ENCODE results near the gene MAP3K15. TPM values are rescaled to one million over a fixed set of nuclear protein-coding genes. Genes with fewer than 3 reads are reported as not detected.

Gene MAP3K15
- total RNA-seq, 2 experiments from 2014 or later = 1.8 to 2.2 TPM

DNA sequence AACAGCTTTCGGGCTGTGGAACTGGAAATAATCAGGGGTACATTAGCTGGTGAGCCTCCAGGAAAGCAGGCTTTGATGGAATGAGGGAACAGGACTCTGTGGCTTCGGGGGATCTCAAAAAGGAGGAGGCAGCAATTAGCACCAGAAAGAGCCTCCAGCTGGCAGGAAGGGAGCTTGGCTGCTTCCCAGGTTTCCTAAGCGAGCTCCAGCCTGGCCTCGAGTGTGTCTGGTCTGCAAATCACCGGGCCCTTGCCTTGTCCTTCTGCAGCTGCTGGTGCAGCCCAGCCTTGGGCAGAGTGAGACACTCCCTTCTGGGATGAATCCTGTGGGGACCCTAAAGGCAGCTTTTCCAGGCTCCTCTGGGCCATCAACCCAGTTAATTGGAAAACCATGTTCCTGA lies 182.3 kb downstream of the MAP3K15 start:
- Mint-ChIP-seq H3K27me3 (no peaks in the 10 kb centered on the region), H3K4me3 (no peak overlapping the region), H3K36me3 (ENCODE audit: low read depth) (no peaks in the 10 kb centered on the region), H3K27ac (no peak overlapping the region), H3K9me3 (no peaks in the 10 kb centered on the region), H3K4me1 (ENCODE audit: low read depth) (no peaks in the 10 kb centered on the region)
- no peak for ATAC-seq
- TF ChIP-seq, protein P1, sequence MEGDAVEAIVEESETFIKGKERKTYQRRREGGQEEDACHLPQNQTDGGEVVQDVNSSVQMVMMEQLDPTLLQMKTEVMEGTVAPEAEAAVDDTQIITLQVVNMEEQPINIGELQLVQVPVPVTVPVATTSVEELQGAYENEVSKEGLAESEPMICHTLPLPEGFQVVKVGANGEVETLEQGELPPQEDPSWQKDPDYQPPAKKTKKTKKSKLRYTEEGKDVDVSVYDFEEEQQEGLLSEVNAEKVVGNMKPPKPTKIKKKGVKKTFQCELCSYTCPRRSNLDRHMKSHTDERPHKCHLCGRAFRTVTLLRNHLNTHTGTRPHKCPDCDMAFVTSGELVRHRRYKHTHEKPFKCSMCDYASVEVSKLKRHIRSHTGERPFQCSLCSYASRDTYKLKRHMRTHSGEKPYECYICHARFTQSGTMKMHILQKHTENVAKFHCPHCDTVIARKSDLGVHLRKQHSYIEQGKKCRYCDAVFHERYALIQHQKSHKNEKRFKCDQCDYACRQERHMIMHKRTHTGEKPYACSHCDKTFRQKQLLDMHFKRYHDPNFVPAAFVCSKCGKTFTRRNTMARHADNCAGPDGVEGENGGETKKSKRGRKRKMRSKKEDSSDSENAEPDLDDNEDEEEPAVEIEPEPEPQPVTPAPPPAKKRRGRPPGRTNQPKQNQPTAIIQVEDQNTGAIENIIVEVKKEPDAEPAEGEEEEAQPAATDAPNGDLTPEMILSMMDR (IDR thresholded peaks at IDR 0.05) = no peak
- DNase-seq = no peak
- intact Hi-C loops (cut with micrococcal nuclease) = loop anchor here (5.0 kb wide), 1 partner anchor 401 kb away; no protein-coding TSS in a partner anchor
- CTCF ChIA-PET = interaction anchor here (1.1 to 2.7 kb wide), 7 partner anchors 11 to 943 kb away, joined by 3 to 20 read pairs (median 5); no protein-coding TSS in a partner anchor
- POLR2A ChIA-PET = no interaction called here

DNA sequence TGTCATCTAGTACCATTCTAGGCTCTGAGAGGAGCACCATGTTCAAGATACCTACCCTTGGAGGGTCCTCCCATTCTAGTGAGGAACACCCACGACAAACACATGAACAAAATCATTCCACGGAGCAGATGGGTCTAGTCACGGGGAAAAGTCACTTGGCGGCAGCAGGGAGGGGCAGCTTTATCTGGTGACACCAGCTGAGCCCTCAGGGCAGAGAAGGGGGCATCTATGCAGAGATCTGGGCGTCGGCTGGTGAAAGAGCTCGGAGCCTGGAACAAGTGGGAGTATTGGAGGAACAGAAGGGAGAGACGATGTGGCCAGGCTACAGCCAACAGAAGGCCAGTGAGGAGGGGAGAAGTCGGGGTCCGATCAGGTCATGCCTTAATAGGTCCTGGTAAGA lies 183.5 kb downstream of the MAP3K15 start:
- Mint-ChIP-seq H3K27ac (no peak overlapping the region), H3K4me1 (ENCODE audit: low read depth) (no peaks in the 10 kb centered on the region), H3K27me3 (peaks cover 2% of the 10 kb centered on the region), H3K9me3 (no peaks in the 10 kb centered on the region), H3K4me3 (no peak overlapping the region), H3K36me3 (ENCODE audit: low read depth) (no peaks in the 10 kb centered on the region)
- intact Hi-C loops (cut with micrococcal nuclease) = loop anchor here (5.0 kb wide), 1 partner anchor 400 kb away; no protein-coding TSS in a partner anchor
- CTCF ChIA-PET = no interaction called here
- DNase-seq (no peak), ATAC-seq (no peak)
- POLR2A ChIA-PET = no interaction called here
- TF ChIP-seq, protein P1 (IDR thresholded peaks at IDR 0.05) = no peak

DNA sequence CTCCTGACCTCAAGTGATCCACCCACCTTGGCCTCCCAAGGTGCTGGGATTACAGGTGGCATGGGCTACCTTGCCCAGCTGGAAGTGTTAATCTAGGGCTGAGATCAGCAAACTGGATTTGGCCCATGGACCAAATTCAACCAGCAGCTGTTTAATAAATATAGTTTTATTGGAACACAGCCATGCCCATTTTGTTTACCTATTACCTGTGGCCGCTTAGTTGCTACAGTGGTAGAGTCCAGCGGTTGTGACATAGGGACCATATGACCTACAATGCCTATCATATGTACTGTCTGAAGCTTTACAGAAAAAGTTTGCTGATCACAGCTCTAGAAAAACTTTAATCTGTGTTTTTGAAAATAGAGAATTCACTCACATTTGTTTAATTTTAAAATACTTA lies 188.7 kb downstream of the MAP3K15 start:
- H3K27ac Mint-ChIP-seq = no peak overlapping the region
- ChIA-PET CTCF (no interaction called here), POLR2A (interaction anchor here (0.5 kb wide), 1 partner anchor 413 kb away, joined by 3 read pairs; no protein-coding TSS in a partner anchor)
- no peaks in the 10 kb centered on the region for H3K36me3 Mint-ChIP-seq (ENCODE audit: low read depth)
- H3K4me1 Mint-ChIP-seq (ENCODE audit: low read depth) = no peaks in the 10 kb centered on the region
- ATAC-seq (no peak), DNase-seq (no peak)
- H3K27me3 Mint-ChIP-seq = peaks cover 2% of the 10 kb centered on the region
- H3K9me3 Mint-ChIP-seq = no peaks in the 10 kb centered on the region
- intact Hi-C loops (cut with micrococcal nuclease) = no loop called here
- TF ChIP-seq, protein P1 (IDR thresholded peaks at IDR 0.05) = no peak
- H3K4me3 Mint-ChIP-seq = no peak overlapping the region

Other genes with a start within 250 kb of the MAP3K15 start
- gene PDHA1, start 171.6 kb downstream of the MAP3K15 start, total RNA-seq = 100 to 1,000 TPM; 259 to 261 TPM